ENCODE results near the gene GFOD1. TPM values are rescaled to one million over a fixed set of nuclear protein-coding genes. Genes with fewer than 3 reads are reported as not detected.
A peak's percentile ranks its signal among the peaks of the same experiment; 100 is the strongest.

Gene GFOD1
- total RNA-seq, 1 experiment from 2014 or later, result 0.62 TPM

DNA sequence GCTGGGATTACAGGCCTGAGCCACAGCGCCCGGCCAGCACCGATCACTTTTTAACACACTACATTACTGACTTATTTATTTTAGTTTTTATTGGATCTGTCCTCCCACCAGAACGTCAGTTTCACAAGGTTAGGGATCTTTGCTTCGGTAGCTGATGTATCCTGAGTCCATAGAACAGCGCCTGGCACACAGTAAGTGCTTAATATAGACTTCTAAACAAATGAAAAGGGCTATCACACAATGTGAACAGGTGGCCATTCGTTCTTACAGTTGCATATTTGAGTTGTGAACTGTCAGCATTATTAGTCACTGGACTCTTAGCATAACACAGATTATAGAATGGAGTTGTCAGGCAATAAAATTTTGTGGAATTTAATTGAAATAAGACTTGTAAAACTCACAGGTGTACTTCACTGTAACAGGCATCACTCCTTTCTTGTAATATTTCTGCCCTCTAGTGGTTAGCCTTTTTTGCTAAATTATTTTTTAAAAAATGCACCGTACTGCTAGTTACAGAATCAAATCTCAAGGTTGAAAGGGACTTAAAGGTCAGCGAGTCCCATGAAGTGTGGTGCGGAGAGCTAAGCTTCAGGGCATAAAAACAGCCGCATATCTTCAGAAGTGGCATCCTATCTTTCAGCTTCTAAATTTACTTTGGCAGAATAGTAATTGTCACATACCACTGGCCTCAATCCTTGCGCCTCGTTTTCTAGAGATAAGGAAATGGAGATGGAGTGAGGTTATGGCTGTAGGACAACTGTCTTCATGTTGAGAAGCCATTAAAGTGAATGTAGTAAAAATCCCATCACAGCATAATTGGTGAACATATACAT lies 155.7 kb downstream of the GFOD1 start:
- Histone ChIP-seq H3K9me3 (ENCODE audit: control insufficient read depth, insufficient read depth, low read depth, low read length) (no peaks in the 10 kb centered on the region), H3K4me3 (ENCODE audit: low read depth in 2 of 2, low read length in 2 of 2) (no peak overlapping the region), H3K36me3 (ENCODE audit: control insufficient read depth, insufficient read depth, low read length) (peaks cover 3% of the 10 kb centered on the region; the same call in 1 of the 2 replicates), H3K27me3 (ENCODE audit: control insufficient read depth, insufficient read depth, low read length) (0 out of 2 replicates have a peak, but pooled peaks cover 3% of the 10 kb centered on the region), H3K27ac (ENCODE audit: low read length) (no peak overlapping the region), H3K4me1 (ENCODE audit: control insufficient read depth, insufficient read depth, low read length) (peaks cover 10% of the 10 kb centered on the region; the same call in 1 of the 2 replicates)
- DNase-seq (ENCODE audit: low read depth, low spot score) (no peak), ATAC-seq (no peak)
- CTCF ChIA-PET, result interaction anchor here (0.8 kb wide), 1 partner anchor 446 kb away, joined by 3 read pairs; no protein-coding TSS in a partner anchor
- intact Hi-C loops (cut with micrococcal nuclease; ENCODE audit: unreplicated experiment), result loop anchor here (10.0 kb wide), 2 partner anchors 243 to 417 kb away; partner anchors contain the start of gene SIRT5
- in situ Hi-C loops (cut with HindIII; ENCODE audit: low pct_unique_long_range_greater_than_20kb, low sequenced_read_pairs), result no loop called here
- no TSS peak for BruUV-seq (replicated peaks)
- POLR2A ChIA-PET, result no interaction called here
- TF ChIP-seq, protein P1, sequence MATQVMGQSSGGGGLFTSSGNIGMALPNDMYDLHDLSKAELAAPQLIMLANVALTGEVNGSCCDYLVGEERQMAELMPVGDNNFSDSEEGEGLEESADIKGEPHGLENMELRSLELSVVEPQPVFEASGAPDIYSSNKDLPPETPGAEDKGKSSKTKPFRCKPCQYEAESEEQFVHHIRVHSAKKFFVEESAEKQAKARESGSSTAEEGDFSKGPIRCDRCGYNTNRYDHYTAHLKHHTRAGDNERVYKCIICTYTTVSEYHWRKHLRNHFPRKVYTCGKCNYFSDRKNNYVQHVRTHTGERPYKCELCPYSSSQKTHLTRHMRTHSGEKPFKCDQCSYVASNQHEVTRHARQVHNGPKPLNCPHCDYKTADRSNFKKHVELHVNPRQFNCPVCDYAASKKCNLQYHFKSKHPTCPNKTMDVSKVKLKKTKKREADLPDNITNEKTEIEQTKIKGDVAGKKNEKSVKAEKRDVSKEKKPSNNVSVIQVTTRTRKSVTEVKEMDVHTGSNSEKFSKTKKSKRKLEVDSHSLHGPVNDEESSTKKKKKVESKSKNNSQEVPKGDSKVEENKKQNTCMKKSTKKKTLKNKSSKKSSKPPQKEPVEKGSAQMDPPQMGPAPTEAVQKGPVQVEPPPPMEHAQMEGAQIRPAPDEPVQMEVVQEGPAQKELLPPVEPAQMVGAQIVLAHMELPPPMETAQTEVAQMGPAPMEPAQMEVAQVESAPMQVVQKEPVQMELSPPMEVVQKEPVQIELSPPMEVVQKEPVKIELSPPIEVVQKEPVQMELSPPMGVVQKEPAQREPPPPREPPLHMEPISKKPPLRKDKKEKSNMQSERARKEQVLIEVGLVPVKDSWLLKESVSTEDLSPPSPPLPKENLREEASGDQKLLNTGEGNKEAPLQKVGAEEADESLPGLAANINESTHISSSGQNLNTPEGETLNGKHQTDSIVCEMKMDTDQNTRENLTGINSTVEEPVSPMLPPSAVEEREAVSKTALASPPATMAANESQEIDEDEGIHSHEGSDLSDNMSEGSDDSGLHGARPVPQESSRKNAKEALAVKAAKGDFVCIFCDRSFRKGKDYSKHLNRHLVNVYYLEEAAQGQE (IDR thresholded peaks at IDR 0.05; ENCODE audit: insufficient read depth in 1 of 2, low read depth in 2 of 2, low read length in 1 of 2), result no peak
- TF ChIP-seq TCF7L2 (IDR thresholded peaks at IDR 0.05; ENCODE audit: low read depth, low read length), result no peak
- TF ChIP-seq, protein P2, sequence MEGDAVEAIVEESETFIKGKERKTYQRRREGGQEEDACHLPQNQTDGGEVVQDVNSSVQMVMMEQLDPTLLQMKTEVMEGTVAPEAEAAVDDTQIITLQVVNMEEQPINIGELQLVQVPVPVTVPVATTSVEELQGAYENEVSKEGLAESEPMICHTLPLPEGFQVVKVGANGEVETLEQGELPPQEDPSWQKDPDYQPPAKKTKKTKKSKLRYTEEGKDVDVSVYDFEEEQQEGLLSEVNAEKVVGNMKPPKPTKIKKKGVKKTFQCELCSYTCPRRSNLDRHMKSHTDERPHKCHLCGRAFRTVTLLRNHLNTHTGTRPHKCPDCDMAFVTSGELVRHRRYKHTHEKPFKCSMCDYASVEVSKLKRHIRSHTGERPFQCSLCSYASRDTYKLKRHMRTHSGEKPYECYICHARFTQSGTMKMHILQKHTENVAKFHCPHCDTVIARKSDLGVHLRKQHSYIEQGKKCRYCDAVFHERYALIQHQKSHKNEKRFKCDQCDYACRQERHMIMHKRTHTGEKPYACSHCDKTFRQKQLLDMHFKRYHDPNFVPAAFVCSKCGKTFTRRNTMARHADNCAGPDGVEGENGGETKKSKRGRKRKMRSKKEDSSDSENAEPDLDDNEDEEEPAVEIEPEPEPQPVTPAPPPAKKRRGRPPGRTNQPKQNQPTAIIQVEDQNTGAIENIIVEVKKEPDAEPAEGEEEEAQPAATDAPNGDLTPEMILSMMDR (IDR thresholded peaks at IDR 0.05), result peak; percentile 75
- TF ChIP-seq SIN3A (IDR thresholded peaks at IDR 0.05; ENCODE audit: borderline replicate concordance, insufficient read depth, low read depth, low read length), result no peak
- no peak for TF ChIP-seq POLR2AphosphoS5 (IDR thresholded peaks at IDR 0.05; ENCODE audit: low read depth, low read length)

DNA sequence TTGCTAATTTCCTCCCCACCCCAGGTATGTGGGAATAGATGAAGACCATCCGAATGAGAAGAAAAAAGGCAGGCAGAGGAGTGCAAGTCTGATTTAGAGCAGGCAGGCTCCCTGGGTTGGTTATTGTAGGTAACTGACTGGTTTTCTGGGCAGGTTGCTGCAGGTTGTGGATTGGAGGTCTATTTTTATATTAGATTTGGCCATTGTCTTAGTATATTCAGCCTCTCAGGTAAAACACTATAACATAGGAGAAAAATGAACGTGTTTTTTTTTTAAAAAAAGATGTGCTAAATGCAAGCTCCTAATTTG lies 158.6 kb downstream of the GFOD1 start:
- TF ChIP-seq TCF7L2 (IDR thresholded peaks at IDR 0.05; ENCODE audit: low read depth, low read length) (no peak), POLR2AphosphoS5 (IDR thresholded peaks at IDR 0.05; ENCODE audit: low read depth, low read length) (no peak), SIN3A (IDR thresholded peaks at IDR 0.05; ENCODE audit: borderline replicate concordance, insufficient read depth, low read depth, low read length) (no peak)
- TF ChIP-seq, protein P1 (IDR thresholded peaks at IDR 0.05; ENCODE audit: insufficient read depth in 1 of 2, low read depth in 2 of 2, low read length in 1 of 2), result no peak
- TF ChIP-seq, protein P2 (IDR thresholded peaks at IDR 0.05), result no peak
- ChIA-PET POLR2A (no interaction called here), CTCF (no interaction called here)
- Histone ChIP-seq H3K4me3 (ENCODE audit: low read depth in 2 of 2, low read length in 2 of 2) (peak overlapping the region; percentile 72 to 79), H3K27me3 (ENCODE audit: control insufficient read depth, insufficient read depth, low read length) (0 out of 2 replicates have a peak, but pooled peaks cover 3% of the 10 kb centered on the region), H3K4me1 (ENCODE audit: control insufficient read depth, insufficient read depth, low read length) (peaks cover 11% of the 10 kb centered on the region; the same call in 1 of the 2 replicates), H3K27ac (ENCODE audit: low read length) (peak overlapping the region; percentile 95), H3K36me3 (ENCODE audit: control insufficient read depth, insufficient read depth, low read length) (peaks cover 3% of the 10 kb centered on the region; the same call in 1 of the 2 replicates), H3K9me3 (ENCODE audit: control insufficient read depth, insufficient read depth, low read depth, low read length) (no peaks in the 10 kb centered on the region)
- DNase-seq (ENCODE audit: low read depth, low spot score) (no peak), ATAC-seq (peak; percentile 5)
- TSS peak; percentile 91 for BruUV-seq (replicated peaks)
- in situ Hi-C loops (cut with HindIII; ENCODE audit: low pct_unique_long_range_greater_than_20kb, low sequenced_read_pairs) (no loop called here), intact Hi-C loops (cut with micrococcal nuclease; ENCODE audit: unreplicated experiment) (no loop called here)

Data from Panc1 (cell line).